HG03439 (cell line): ENCODE measurements around the gene BABAM1.

Source experiments
- ATAC-seq: cut with Tn5 transposase; IDR thresholded peaks from one replicate; pipeline ENCODE4 v1.9.1; 2021; ENCODE audit warnings: mild to moderate bottlenecking, moderate library complexity; ENCODE audit not compliant: unreplicated experiment

The BABAM1 gene

DNA sequence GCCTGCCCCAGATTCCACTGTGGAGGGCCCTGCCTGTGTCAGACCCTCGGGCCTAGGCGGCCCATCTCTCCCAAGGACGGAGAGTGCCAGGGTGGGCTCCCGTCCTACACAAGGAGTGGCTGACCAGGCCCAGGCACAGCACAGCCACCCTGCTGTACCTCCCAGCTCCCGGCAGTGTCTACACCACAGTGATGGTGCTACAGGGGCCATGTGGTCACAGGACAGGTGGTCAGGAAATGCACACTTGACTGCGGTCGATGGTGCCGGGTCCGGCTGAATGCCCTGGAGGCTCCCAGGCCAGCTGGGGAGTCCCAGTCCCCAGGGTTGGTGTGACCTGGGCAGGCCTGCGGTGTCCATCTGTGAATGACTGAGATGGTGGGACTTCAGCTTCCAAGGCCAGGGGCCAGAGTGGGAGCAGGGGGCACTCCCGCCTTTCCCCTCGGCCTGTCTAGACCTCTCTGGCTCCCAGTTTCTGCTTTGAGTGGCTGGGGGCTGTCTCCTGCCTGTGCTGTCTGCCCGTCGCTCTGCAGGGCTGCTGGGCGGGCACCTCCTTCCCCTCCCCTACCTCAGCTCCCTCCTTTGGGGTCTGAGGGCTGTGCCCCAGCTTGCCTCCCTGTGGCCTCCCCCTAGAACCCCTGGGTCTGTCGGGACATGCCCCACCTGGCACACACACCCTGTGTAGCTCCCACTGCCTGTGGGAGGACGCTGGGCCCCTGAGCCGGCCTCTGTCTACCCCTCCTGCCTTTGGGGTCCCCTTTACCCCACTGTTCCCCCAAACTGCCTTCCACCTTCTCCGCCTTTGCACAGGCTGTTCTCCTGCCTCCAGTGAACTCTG lies 54.6 kb downstream of the BABAM1 start:
- ATAC-seq = no peak

GRCh38 chr19:17322854-17323253 lies 55.6 kb downstream of the BABAM1 start:
- ATAC-seq = no peak

DNA sequence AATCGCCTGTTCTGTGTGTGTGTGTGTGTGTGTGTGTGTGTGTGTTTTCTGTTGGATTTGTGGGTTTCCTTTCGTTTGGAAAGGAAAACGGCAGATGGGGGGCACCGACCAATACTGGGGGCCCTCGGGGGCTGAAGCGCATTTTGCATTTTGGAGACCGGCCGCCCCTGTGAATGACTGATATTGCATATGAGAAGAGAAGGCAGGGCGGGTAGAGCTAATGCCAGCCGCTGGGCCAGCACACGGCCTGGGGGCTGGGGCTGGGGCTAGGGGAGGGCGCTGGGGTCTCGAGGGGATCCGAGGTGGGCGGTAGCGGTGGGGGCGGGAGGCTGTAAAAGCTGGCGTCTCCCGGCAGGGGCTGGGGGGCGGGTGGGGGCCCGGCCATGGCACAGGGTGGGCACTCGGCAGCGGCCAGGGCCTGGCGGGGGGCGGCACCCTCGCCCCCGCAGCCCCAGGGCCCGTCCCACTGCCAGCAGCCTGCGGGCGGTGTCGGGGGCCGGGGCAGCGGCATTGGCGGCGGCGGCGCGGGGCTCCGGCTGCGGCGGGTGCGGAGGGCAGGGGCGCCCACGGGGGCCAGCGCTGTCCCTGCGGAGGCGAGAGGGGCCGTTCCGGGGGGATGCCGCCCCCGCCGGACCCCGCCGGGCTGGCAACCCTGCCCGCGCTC lies 56.2 kb downstream of the BABAM1 start:
- ATAC-seq = no peak

- no peak for ATAC-seq
These were observed 56.7 kb downstream of the BABAM1 start for GRCh38 chr19:17323964-17324332.

- no peak for ATAC-seq
These were observed 57.3 kb downstream of the BABAM1 start for GRCh38 chr19:17324357-17325114.

GRCh38 chr19:17325133-17325532 lies 57.9 kb downstream of the BABAM1 start:
- ATAC-seq = no peak

DNA sequence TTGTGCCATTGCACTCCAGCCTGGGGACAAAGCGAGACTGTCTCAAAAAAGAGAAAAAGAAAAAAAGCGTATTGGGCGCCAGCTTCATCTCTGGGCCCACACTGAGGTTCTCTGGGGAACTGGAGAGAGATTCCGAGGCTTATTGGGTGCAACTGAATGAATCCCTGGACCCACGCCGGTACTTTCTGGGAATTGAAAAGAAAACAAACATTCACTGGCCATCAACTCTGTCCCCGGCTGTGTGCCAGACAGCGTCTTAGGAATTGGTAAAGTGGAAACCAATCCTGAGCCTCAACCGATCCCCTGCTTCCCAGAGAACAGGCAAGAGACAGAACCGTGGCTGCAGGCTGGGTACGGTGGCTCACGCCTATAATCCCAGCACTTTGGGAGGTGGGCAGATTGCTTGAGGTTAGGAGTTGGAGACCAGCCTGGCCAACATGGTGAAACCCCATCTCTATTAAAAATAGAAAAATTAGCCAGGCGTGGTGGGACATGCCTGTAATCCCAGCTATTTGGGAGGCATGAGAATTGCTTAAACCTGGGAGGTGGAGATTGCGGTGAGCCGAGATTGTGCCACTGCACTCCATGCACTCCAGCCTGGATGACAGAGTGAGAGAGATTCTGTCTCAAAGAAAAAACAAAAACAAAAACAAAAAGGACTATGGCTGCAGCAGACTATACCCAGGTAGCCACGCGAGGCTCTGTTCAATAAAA lies 58.8 kb downstream of the BABAM1 start:
- no peak for ATAC-seq

GRCh38 chr19:17326595-17326966 lies 59.3 kb downstream of the BABAM1 start:
- ATAC-seq = no peak

DNA sequence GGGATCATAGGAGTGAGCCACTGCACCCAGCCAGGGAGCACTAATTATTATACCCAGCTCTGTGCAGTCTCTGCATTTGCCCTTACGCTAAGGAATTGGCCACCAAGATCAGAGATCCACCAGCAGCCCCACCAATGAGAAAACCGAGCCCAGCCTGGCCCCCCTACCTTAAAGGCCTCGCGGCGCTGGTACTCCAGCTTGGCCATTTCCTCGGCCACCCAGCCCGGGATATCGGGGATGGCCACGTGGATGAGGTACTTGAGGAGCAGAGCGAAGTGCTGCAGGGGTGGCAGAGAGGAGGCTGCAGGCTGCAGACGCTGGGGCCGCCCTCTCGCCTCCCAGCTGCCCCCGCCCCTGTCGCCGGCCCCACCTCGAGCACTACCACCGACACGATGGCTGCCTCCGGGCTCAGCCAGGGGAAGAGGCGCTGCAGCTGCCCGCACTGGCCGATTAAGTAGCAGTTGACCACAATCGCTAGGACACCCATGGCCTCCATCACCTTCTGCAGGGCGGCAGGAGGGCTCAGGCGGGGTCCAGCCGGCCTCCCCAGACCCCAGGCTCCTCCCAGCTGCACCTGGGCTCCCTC lies 59.9 kb downstream of the BABAM1 start:
- no peak for ATAC-seq

DNA sequence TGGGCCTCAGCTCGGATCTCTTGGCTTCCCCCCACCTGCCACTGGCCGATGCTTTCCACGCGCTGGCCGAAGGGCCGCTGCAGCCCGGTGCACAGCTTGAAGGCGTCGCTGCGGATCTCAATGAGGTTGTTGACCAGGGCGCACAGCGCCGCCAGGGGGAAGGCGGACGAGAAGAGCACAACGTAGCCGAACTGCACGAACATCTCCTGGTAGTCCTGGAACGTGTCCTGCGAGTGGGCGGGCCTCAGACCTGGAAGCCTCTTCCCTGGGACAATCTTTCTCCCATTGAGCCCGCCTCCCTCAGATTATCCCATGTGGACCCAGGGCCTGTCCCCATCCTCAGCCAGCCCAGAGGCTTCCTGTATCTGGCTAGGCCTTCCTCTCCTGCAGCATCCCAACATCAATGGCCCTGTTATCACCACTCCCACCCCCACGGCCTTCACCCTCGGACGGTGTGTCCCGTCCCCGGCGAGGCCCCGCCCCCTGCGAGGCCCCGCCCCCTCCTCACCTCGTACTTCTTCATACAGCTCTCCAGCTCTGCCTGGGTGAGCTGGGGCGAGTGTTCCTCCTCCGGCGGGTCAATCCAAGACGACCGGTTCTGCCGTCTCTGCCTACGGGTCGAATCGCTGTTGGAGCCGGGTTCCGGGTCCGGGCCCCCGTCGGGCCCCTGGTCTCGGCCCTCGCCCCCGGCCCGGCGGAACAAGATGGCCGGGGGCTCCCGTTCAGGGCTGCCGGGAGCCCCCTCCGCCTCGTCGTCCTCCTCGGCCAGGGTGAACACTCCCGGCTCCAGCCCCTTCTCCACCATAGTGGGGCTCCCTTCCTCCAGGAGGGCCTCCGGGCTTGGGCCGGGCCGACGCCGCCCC lies 60.6 kb downstream of the BABAM1 start:
- no peak for ATAC-seq
